Measurements from ENCODE around the gene PFKFB2. TPM values are rescaled to one million over a fixed set of nuclear protein-coding genes. Genes with fewer than 3 reads are reported as not detected.

PFKFB2 gene
- total RNA-seq, 1 experiment from 2014 or later = 16.8 TPM

DNA sequence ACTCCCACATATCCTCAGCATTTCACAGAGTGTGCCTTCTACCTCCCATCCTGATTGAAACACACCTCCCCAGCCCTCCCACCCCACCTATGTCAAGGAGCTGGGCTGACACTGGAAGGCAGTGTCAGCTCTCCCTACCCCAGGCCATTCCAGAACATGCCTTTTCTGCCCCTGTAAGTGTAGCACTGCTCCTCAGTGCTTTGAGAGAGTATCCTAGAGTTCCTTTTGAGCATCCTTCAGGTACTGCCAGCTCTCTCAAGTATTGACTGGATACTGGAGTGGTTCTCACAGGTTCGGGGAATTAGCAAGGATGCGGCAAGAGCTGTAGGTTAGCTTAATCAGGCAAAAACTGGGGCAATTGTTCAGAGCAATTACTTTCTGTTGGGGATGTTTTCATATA, 42.3 kb upstream of the PFKFB2 start:
- POLR2A ChIA-PET = no interaction called here
- ATAC-seq (no peak), DNase-seq (ENCODE audit: low spot score) (no peak)
- no peaks in the 10 kb centered on the region for H3K4me1 Mint-ChIP-seq
- H3K9me3 Mint-ChIP-seq = peaks cover 3% of the 10 kb centered on the region; the same call in 1 of the 2 replicates
- no peak overlapping the region for H3K4me3 Mint-ChIP-seq
- no peak for TF ChIP-seq CREB1 (CRISPR knock-in tag; IDR thresholded peaks at IDR 0.05)
- TF ChIP-seq, protein P1, sequence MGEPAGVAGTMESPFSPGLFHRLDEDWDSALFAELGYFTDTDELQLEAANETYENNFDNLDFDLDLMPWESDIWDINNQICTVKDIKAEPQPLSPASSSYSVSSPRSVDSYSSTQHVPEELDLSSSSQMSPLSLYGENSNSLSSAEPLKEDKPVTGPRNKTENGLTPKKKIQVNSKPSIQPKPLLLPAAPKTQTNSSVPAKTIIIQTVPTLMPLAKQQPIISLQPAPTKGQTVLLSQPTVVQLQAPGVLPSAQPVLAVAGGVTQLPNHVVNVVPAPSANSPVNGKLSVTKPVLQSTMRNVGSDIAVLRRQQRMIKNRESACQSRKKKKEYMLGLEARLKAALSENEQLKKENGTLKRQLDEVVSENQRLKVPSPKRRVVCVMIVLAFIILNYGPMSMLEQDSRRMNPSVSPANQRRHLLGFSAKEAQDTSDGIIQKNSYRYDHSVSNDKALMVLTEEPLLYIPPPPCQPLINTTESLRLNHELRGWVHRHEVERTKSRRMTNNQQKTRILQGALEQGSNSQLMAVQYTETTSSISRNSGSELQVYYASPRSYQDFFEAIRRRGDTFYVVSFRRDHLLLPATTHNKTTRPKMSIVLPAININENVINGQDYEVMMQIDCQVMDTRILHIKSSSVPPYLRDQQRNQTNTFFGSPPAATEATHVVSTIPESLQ (CRISPR knock-in tag; IDR thresholded peaks at IDR 0.05) = no peak
- TF ChIP-seq EMX1 (CRISPR knock-in tag; IDR thresholded peaks at IDR 0.05) = no peak
- peaks cover 18% of the 10 kb centered on the region for H3K27me3 Mint-ChIP-seq (ENCODE audit: low read depth)
- no peaks in the 10 kb centered on the region for H3K36me3 Mint-ChIP-seq
- no peak overlapping the region for H3K27ac Mint-ChIP-seq
- CTCF ChIA-PET = interaction anchor here (0.6 to 1.6 kb wide), 3 partner anchors 22 to 466 kb away, joined by 3 to 5 read pairs (median 3); partner anchors contain the start of gene C1orf116

DNA sequence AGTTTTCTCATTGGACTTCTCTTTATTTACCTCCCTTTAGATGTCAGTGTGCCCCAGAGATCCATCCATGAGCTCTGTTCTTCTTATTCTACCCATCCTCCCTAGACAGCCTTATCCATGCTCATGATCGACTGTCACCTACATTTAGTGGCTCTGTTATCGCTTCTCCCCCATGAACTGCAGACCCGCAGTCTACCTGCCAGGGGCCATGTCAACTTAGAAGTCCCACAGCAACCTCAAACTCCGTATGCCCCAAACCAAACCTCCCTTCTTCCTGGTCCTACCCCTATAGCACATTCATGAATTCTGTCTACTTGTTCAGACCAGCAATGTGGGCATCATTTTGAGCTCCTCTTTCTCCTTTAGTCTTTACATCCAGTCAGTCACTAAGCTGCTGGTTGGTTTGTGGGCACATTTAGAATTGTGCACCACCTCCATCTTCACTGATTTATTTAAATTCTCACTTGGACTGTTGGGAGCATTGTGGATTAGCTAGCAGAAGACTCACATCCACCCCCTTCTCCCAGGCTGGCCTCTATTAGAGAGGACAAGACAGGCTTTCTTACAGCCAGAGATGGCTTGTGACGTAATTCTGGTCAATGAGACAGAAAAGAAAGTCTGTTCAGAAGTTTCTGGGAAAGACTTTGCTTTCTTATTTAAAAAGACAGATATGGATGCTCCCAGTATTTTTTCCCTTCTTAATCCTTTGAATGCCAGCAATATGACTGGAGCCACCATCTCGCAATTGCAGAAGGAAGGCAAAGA, 39.6 kb upstream of the PFKFB2 start:
- Mint-ChIP-seq H3K9me3 (no peaks in the 10 kb centered on the region), H3K27ac (no peak overlapping the region), H3K36me3 (no peaks in the 10 kb centered on the region), H3K4me3 (no peak overlapping the region), H3K27me3 (ENCODE audit: low read depth) (peaks cover 18% of the 10 kb centered on the region), H3K4me1 (no peaks in the 10 kb centered on the region)
- DNase-seq (ENCODE audit: low spot score) = no peak
- ChIA-PET POLR2A (no interaction called here), CTCF (no interaction called here)
- ATAC-seq = no peak
- TF ChIP-seq SOX15 (CRISPR knock-in tag; IDR thresholded peaks at IDR 0.05) (no peak), NFE2L1 (CRISPR knock-in tag; IDR thresholded peaks at IDR 0.05) (no peak), RORB (CRISPR knock-in tag; IDR thresholded peaks at IDR 0.05) (no peak), SMAD3 (CRISPR knock-in tag; IDR thresholded peaks at IDR 0.05; ENCODE audit: borderline replicate concordance) (no peak), OVOL2 (CRISPR knock-in tag; IDR thresholded peaks at IDR 0.05; ENCODE audit: borderline replicate concordance) (no peak), GABPB1 (CRISPR knock-in tag; IDR thresholded peaks at IDR 0.05) (no peak), TP53 (CRISPR knock-in tag; IDR thresholded peaks at IDR 0.05) (no peak)
- TF ChIP-seq, protein P2, sequence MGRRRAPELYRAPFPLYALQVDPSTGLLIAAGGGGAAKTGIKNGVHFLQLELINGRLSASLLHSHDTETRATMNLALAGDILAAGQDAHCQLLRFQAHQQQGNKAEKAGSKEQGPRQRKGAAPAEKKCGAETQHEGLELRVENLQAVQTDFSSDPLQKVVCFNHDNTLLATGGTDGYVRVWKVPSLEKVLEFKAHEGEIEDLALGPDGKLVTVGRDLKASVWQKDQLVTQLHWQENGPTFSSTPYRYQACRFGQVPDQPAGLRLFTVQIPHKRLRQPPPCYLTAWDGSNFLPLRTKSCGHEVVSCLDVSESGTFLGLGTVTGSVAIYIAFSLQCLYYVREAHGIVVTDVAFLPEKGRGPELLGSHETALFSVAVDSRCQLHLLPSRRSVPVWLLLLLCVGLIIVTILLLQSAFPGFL (CRISPR knock-in tag; IDR thresholded peaks at IDR 0.05; ENCODE audit: borderline replicate concordance) = no peak
- TF ChIP-seq, protein P3, sequence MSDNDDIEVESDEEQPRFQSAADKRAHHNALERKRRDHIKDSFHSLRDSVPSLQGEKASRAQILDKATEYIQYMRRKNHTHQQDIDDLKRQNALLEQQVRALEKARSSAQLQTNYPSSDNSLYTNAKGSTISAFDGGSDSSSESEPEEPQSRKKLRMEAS (CRISPR knock-in tag; IDR thresholded peaks at IDR 0.05) = no peak
- TF ChIP-seq, protein P4, sequence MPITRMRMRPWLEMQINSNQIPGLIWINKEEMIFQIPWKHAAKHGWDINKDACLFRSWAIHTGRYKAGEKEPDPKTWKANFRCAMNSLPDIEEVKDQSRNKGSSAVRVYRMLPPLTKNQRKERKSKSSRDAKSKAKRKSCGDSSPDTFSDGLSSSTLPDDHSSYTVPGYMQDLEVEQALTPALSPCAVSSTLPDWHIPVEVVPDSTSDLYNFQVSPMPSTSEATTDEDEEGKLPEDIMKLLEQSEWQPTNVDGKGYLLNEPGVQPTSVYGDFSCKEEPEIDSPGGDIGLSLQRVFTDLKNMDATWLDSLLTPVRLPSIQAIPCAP (CRISPR knock-in tag; IDR thresholded peaks at IDR 0.05) = no peak
- TF ChIP-seq, protein P5, sequence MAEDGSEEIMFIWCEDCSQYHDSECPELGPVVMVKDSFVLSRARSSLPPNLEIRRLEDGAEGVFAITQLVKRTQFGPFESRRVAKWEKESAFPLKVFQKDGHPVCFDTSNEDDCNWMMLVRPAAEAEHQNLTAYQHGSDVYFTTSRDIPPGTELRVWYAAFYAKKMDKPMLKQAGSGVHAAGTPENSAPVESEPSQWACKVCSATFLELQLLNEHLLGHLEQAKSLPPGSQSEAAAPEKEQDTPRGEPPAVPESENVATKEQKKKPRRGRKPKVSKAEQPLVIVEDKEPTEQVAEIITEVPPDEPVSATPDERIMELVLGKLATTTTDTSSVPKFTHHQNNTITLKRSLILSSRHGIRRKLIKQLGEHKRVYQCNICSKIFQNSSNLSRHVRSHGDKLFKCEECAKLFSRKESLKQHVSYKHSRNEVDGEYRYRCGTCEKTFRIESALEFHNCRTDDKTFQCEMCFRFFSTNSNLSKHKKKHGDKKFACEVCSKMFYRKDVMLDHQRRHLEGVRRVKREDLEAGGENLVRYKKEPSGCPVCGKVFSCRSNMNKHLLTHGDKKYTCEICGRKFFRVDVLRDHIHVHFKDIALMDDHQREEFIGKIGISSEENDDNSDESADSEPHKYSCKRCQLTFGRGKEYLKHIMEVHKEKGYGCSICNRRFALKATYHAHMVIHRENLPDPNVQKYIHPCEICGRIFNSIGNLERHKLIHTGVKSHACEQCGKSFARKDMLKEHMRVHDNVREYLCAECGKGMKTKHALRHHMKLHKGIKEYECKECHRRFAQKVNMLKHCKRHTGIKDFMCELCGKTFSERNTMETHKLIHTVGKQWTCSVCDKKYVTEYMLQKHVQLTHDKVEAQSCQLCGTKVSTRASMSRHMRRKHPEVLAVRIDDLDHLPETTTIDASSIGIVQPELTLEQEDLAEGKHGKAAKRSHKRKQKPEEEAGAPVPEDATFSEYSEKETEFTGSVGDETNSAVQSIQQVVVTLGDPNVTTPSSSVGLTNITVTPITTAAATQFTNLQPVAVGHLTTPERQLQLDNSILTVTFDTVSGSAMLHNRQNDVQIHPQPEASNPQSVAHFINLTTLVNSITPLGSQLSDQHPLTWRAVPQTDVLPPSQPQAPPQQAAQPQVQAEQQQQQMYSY (CRISPR knock-in tag; IDR thresholded peaks at IDR 0.05) = no peak
- TF ChIP-seq, protein P6, sequence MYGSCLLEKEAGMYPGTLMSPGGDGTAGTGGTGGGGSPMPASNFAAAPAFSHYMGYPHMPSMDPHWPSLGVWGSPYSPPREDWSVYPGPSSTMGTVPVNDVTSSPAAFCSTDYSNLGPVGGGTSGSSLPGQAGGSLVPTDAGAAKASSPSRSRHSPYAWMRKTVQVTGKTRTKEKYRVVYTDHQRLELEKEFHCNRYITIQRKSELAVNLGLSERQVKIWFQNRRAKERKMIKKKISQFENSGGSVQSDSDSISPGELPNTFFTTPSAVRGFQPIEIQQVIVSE (CRISPR knock-in tag; IDR thresholded peaks at IDR 0.05; ENCODE audit: borderline replicate concordance) = no peak
- TF ChIP-seq, protein P7, sequence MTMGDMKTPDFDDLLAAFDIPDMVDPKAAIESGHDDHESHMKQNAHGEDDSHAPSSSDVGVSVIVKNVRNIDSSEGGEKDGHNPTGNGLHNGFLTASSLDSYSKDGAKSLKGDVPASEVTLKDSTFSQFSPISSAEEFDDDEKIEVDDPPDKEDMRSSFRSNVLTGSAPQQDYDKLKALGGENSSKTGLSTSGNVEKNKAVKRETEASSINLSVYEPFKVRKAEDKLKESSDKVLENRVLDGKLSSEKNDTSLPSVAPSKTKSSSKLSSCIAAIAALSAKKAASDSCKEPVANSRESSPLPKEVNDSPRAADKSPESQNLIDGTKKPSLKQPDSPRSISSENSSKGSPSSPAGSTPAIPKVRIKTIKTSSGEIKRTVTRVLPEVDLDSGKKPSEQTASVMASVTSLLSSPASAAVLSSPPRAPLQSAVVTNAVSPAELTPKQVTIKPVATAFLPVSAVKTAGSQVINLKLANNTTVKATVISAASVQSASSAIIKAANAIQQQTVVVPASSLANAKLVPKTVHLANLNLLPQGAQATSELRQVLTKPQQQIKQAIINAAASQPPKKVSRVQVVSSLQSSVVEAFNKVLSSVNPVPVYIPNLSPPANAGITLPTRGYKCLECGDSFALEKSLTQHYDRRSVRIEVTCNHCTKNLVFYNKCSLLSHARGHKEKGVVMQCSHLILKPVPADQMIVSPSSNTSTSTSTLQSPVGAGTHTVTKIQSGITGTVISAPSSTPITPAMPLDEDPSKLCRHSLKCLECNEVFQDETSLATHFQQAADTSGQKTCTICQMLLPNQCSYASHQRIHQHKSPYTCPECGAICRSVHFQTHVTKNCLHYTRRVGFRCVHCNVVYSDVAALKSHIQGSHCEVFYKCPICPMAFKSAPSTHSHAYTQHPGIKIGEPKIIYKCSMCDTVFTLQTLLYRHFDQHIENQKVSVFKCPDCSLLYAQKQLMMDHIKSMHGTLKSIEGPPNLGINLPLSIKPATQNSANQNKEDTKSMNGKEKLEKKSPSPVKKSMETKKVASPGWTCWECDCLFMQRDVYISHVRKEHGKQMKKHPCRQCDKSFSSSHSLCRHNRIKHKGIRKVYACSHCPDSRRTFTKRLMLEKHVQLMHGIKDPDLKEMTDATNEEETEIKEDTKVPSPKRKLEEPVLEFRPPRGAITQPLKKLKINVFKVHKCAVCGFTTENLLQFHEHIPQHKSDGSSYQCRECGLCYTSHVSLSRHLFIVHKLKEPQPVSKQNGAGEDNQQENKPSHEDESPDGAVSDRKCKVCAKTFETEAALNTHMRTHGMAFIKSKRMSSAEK (CRISPR knock-in tag; IDR thresholded peaks at IDR 0.05; ENCODE audit: borderline replicate concordance) = no peak
- TF ChIP-seq, protein P8, sequence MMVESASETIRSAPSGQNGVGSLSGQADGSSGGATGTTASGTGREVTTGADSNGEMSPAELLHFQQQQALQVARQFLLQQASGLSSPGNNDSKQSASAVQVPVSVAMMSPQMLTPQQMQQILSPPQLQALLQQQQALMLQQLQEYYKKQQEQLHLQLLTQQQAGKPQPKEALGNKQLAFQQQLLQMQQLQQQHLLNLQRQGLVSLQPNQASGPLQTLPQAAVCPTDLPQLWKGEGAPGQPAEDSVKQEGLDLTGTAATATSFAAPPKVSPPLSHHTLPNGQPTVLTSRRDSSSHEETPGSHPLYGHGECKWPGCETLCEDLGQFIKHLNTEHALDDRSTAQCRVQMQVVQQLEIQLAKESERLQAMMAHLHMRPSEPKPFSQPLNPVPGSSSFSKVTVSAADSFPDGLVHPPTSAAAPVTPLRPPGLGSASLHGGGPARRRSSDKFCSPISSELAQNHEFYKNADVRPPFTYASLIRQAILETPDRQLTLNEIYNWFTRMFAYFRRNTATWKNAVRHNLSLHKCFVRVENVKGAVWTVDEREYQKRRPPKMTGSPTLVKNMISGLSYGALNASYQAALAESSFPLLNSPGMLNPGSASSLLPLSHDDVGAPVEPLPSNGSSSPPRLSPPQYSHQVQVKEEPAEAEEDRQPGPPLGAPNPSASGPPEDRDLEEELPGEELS (CRISPR knock-in tag; IDR thresholded peaks at IDR 0.05) = no peak

Data from WTC11 (cell line).